Fibroblast of villous mesenchyme (primary cell): ENCODE measurements around the gene NPAS2. TPM values are rescaled to one million over a fixed set of nuclear protein-coding genes. Genes with fewer than 3 reads are reported as not detected.

Source experiments
- DNase-seq: peaks from one replicate; pipeline ENCODE4 v3.0.0-alpha.2; 2010; ENCODE audit warnings: low read depth
- H3K4me3 ChIP-seq: 2 replicates; pipeline ENCODE4 v1.5.1; 2011; ENCODE audit warnings: low read depth, mild to moderate bottlenecking, low read length
- total RNA-seq: library from RNA; depleted of rRNA; stranded (reverse); fragments of >200 nt; gene quantifications from 2 replicates; pipeline ENCODE4 v1.2.3, GENCODE V29; 2012
- TF ChIP-seq, protein P1 (sequence below): IDR thresholded peaks from 2 replicates; pipeline ENCODE4 v1.5.1; 2012; ENCODE audit warnings: low read depth, mild to moderate bottlenecking, low read length; ENCODE audit not compliant: insufficient read depth

The NPAS2 gene
- total RNA-seq, 1 donor = 17.3 TPM

DNA sequence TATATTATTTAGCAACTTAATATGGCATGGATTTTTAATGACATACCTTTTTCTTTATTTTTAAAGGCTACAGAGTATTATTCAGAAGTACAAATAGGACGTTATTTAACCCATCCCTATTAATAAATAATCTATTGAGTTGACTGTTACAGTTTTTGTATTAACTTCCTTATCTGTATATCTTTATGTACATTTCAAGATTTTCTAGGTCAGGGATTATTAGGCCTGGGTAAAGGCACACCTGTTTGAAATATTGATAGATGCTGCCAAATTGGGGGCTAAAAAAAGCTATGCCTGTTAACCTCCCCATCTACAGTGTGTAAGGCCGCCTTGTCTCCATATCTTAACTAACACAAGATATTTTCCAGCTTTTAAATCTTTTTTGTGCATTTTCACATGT, 6.6 kb downstream of the NPAS2 start:
- H3K4me3 ChIP-seq = no peak overlapping the region
- DNase-seq = no peak
- TF ChIP-seq, protein P1, sequence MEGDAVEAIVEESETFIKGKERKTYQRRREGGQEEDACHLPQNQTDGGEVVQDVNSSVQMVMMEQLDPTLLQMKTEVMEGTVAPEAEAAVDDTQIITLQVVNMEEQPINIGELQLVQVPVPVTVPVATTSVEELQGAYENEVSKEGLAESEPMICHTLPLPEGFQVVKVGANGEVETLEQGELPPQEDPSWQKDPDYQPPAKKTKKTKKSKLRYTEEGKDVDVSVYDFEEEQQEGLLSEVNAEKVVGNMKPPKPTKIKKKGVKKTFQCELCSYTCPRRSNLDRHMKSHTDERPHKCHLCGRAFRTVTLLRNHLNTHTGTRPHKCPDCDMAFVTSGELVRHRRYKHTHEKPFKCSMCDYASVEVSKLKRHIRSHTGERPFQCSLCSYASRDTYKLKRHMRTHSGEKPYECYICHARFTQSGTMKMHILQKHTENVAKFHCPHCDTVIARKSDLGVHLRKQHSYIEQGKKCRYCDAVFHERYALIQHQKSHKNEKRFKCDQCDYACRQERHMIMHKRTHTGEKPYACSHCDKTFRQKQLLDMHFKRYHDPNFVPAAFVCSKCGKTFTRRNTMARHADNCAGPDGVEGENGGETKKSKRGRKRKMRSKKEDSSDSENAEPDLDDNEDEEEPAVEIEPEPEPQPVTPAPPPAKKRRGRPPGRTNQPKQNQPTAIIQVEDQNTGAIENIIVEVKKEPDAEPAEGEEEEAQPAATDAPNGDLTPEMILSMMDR = no peak

DNA sequence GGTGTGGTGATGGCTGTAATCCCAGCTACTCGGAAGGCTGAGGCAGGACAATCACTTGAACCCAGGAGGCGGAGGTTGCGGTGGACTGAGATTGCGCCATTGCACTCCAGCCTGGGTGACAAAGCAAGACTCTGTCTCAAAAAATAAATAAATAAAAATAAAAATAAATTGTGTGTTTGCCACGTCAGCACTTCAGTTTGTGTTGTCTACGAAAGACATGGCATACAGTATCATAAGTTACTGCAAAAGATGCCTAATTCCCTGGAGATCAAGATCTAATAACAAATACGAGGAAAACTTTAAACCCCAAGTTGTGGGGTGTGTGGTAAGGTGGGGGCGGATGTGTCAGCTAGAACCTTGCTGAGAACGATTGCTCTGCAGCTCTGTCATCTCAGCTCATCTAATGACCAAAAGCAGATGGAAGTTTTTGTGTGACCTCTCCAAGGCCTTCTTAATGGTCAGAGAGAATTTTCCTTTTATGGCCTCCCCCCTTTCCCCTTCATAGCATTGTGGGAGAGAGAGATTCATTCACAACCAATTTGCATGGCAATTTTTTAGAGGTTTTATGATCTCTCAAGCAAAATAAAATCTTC, 11.3 kb downstream of the NPAS2 start:
- TF ChIP-seq, protein P1 = no peak
- H3K4me3 ChIP-seq = no peak overlapping the region
- peak; percentile 61 for DNase-seq

DNA sequence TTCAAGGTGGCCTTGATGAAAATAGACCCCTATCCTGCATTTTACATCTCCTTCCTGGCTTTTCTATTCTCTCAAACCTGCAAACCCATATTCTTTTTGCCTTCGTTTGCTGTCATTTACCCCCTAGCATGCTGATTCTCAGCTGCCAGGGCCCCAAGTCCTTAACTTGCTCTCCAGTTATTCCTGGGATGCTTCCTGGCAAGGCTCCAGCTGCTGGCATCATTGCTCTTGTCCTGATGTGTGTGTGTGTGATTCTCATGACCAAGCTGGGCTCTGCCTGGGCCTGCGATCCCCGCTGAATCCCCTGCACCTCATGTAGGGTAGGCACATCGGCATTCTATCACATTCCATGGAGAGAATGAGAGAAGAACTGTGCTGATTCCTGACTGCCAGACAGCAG, 11.9 kb downstream of the NPAS2 start:
- H3K4me3 ChIP-seq = no peak overlapping the region

DNA sequence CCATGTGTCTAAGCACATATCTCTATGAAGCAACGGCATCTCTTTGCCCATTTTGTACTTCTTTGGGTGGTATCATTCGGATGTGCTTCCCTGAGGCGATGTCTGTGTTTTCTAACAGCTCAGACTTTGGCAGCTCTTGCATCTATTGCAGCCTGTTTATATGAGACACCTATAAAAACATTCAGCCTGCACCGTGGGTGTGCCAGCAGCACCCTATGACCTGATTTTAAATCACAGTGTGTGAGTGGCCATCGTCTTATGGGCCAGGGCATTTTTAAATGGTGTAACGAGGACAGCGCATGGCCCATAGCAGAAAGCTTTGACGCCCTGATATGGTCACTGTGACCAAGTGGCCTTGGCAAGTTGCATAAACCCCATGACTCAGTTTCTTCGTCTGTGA, 12.9 kb downstream of the NPAS2 start:
- TF ChIP-seq, protein P1 = no peak
- no peak overlapping the region for H3K4me3 ChIP-seq
- DNase-seq = no peak

More for the DNA sequence above, 11.9 kb downstream of the NPAS2 start:
- TF ChIP-seq, protein P1 = no peak
- DNase-seq = no peak

DNA sequence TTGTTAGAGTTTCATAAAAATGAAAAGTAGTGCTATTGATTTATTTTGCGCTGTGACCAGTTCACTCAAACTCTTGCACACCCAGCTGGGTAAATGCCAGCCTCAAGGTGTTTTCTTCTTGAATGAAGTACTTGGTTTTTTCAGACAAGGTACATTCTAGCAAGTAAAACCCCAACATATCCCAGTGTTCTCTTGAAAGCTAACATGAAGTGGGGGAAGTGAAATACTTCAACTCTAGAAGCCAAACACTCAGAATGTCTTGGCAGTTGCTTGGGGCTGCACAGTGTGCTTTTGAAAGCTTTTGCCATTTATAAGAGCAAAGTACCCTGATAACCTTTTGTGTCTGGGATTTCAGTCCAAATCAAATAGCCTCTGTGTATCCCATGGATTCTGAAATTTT, 13.4 kb downstream of the NPAS2 start:
- H3K4me3 ChIP-seq = no peak overlapping the region
- DNase-seq = no peak
- TF ChIP-seq, protein P1 = no peak

DNA sequence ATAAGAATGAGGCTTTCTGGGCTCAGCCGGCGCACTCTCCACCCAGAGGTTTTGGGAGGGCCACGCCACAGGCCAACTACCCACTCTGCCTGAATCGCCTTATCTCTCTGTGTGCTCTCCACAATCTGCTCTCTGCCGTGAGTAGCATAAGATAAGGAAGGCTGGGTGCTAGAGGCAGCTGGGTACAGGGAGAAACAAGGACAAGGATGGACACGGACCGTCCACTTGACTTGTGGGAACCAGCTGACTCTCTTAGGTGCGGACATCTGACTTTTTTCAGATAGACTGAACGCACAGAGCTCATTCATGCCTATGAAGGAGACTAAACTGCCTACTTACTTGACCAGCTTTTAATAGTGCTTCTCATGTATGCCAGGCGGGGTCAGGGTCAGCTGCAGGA, 14.3 kb downstream of the NPAS2 start:
- TF ChIP-seq, protein P1 = no peak
- DNase-seq = no peak
- H3K4me3 ChIP-seq = no peak overlapping the region
